Measurements from ENCODE around the gene MYB. TPM values are rescaled to one million over a fixed set of nuclear protein-coding genes. Genes with fewer than 3 reads are reported as not detected.

The MYB gene
- total RNA-seq (2021; ENCODE audit: unreplicated experiment) (3.7 TPM), Bru-seq, nascent RNA (percentile 29 among the genes with signal in this experiment), BruChase-seq, experiment 1, labeled RNA remaining after a 6-hour chase (percentile 18 among the genes with signal in this experiment), BruChase-seq, experiment 2, labeled RNA remaining after a 2-hour chase (percentile 23 among the genes with signal in this experiment)
- 0.79 and 0.81 TPM in 2 replicates for polyA plus RNA-seq (2012)
- long read RNA-seq, partial matches to known transcripts, result 4 of 10 reads
- long read RNA-seq, other reads (novel, unspliced or antisense), result 2 of 10 reads

GRCh38 chr6:135180542-135181332 is at the start of gene MYB:
TSS of gene MYB (plus strand) at chr6:135181308. CDS start at chr6:135181514, 206 bp downstream.
- H2AFZ ChIP-seq (ENCODE audit: low read depth, low read length, poor library complexity, severe bottlenecking), result peak within 1 kb of the TSS; percentile 95
- peak within 1 kb of the TSS; percentile 95 for H3K4me2 ChIP-seq (ENCODE audit: low read length)
- no TSS peak for BruUV-seq (replicated peaks)
- H3K27me3 ChIP-seq (ENCODE audit: insufficient read depth, low read length), result no peaks in the 10 kb centered on the region
- ChIA-PET POLR2A (no interaction called here), RAD21 (ENCODE audit: low non-redundant PET in 1 of 2, low total read pairs in 2 of 2, uncharacterized antibody in 2 of 2, unreplicated experiment in 2 of 2) (interaction anchor here in 1 of 2 experiments (0.6 kb wide), 1 partner anchor 53 kb away, joined by 3 read pairs; no protein-coding TSS in a partner anchor), CTCF (interaction anchor here (0.9 to 3.3 kb wide), 3 partner anchors 18 to 41 kb away, joined by 3 to 11 read pairs (median 4); no protein-coding TSS in a partner anchor)
- H4K20me1 ChIP-seq (ENCODE audit: insufficient read depth), result no peaks in the 10 kb centered on the region
- ATAC-seq (peak; percentile 61), DNase-seq (ENCODE audit: low read depth, low spot score) (no peak)
- H3K36me3 ChIP-seq (ENCODE audit: control insufficient read depth in 1 of 2, insufficient read depth in 2 of 2, low read length in 2 of 2), result no peaks in the 10 kb centered on the region
- peak within 1 kb of the TSS; percentile 34; the same call in 1 of the 2 replicates for H3K27ac ChIP-seq (ENCODE audit: low read depth, low read length)
- H3K79me2 ChIP-seq (ENCODE audit: insufficient read depth, low read length), result no peaks in the 10 kb centered on the region
- H3K4me3 ChIP-seq (replicated peaks in 1 of 2; ENCODE audit: low read depth in 1 of 2, low read length in 2 of 2), result peak within 1 kb of the TSS; percentile 55 to 64
- H3K9me3 ChIP-seq (ENCODE audit: control insufficient read depth in 1 of 2, insufficient read depth in 1 of 2, low read depth in 1 of 2, low read length in 2 of 2), result no peaks in the 10 kb centered on the region
- peak within 1 kb of the TSS; percentile 55 for H3K9ac ChIP-seq (ENCODE audit: low read length)
- no peaks in the 10 kb centered on the region for H3K9me2 ChIP-seq (ENCODE audit: insufficient read depth)
- H3K4me1 ChIP-seq (ENCODE audit: control insufficient read depth in 1 of 2, insufficient read depth in 2 of 2, low read length in 2 of 2), result peaks cover 2 to 39% of the 10 kb centered on the region in 2 experiments; a peak in 3 of 4 replicates
- intact Hi-C loops (cut with micrococcal nuclease), result loop anchor here (5.0 kb wide), 1 partner anchor 1008 kb away; no protein-coding TSS in a partner anchor
- TF ChIP-seq JUND (IDR thresholded peaks at IDR 0.05) (no peak), POLR2AphosphoS5 (IDR thresholded peaks at IDR 0.05; ENCODE audit: low read depth, low read length) (no peak; the same call in 1 of the 2 replicates), EGR1 (IDR thresholded peaks at IDR 0.05; ENCODE audit: low read depth) (0 out of 2 replicates have a peak, but pooled peaks have one; percentile 19), CTCF (IDR thresholded peaks at IDR 0.05 in 2 of 3, conservative IDR thresholded peaks at IDR 0.05 in 1 of 3; ENCODE audit: borderline replicate concordance in 1 of 3, insufficient read depth in 1 of 3, low read depth in 2 of 3, low read length in 2 of 3) (no peak), CEBPB (IDR thresholded peaks at IDR 0.05; ENCODE audit: low read depth) (no peak), TCF7L2 (IDR thresholded peaks at IDR 0.05; ENCODE audit: borderline replicate concordance, extremely low read depth, insufficient read depth, insufficient read length) (peak; percentile 17), EZH2phosphoT487 (IDR thresholded peaks at IDR 0.05; ENCODE audit: borderline replicate concordance) (no peak), POLR2A (IDR thresholded peaks at IDR 0.05; ENCODE audit: borderline replicate concordance, extremely low read depth, insufficient read depth, insufficient read length) (peak; percentile 48), RAD21 (IDR thresholded peaks at IDR 0.05; ENCODE audit: low read depth) (no peak), SRF (IDR thresholded peaks at IDR 0.05; ENCODE audit: low read depth) (no peak), ELF1 (IDR thresholded peaks at IDR 0.05; ENCODE audit: borderline replicate concordance, low read depth) (no peak), YY1 (IDR thresholded peaks at IDR 0.05; ENCODE audit: extremely low read depth, insufficient replicate concordance, low read depth, low read length) (no peak), ZBTB33 (IDR thresholded peaks at IDR 0.05; ENCODE audit: extremely low read depth, insufficient replicate concordance, low read length) (no peak), CBX3 (IDR thresholded peaks at IDR 0.05; ENCODE audit: low read depth) (no peak), SP1 (IDR thresholded peaks at IDR 0.05; ENCODE audit: low read depth) (no peak), EZH2 (IDR thresholded peaks at IDR 0.05) (no peak)
- TF ChIP-seq, protein P1, sequence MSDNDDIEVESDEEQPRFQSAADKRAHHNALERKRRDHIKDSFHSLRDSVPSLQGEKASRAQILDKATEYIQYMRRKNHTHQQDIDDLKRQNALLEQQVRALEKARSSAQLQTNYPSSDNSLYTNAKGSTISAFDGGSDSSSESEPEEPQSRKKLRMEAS (IDR thresholded peaks at IDR 0.05), result peak; percentile 40
- TF ChIP-seq, protein P2, sequence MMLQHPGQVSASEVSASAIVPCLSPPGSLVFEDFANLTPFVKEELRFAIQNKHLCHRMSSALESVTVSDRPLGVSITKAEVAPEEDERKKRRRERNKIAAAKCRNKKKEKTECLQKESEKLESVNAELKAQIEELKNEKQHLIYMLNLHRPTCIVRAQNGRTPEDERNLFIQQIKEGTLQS (IDR thresholded peaks at IDR 0.05), result no peak
